HG03439 (cell line): ENCODE results near the gene TTN.
A peak's percentile ranks its signal among the peaks of the same experiment; 100 is the strongest.
"Not testable (repeated sequence)": the region's sequence is repeated elsewhere in the genome, so short reads cannot be mapped to it uniquely, and the experiment has no call there.

Experiments
- ATAC-seq: cut with Tn5 transposase; IDR thresholded peaks from one replicate; pipeline ENCODE4 v1.9.1; 2021; ENCODE audit warnings: mild to moderate bottlenecking, moderate library complexity; ENCODE audit not compliant: unreplicated experiment

The TTN gene

DNA sequence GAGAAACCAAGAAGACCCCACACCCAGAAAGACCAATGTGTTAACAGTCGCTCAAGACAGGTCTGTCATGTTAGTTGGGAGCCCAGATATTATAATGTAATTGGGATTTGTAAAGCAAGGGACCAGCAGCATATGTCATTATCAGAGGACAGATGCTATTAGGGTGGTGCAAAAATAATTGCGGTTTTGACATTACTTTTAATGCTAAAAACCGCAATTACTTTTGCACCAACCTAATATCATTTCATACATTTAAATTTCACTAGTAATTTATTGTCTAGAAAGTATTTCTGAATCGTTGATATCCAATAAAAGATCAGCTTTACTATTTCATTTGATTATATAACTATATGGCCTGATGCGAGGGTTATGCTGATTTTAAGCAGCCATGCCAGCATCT is 131.2 kb downstream of the TTN start:
- ATAC-seq: no peak

DNA sequence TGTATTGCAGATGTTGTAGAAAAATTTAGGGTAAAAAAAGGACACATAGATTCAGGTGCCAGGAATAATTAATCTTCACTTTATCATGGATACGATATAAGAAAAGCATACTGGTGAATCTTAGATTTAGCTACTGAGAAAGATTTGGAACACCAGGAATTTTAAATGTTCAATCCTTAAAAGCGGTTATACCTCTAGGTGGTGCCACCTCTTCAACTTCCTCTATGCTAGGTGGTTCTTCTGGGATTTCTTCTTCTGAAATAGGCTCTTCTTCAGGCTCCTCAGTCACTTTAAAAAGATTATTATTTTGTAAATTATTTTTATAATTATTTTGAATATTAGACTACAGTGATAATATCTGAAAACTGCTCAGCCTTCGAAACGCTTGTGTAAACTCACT is 133.1 kb downstream of the TTN start:
- ATAC-seq: no peak

GRCh38 chr2:178666458-178666857 is 140.8 kb downstream of the TTN start:
- no peak for ATAC-seq

DNA sequence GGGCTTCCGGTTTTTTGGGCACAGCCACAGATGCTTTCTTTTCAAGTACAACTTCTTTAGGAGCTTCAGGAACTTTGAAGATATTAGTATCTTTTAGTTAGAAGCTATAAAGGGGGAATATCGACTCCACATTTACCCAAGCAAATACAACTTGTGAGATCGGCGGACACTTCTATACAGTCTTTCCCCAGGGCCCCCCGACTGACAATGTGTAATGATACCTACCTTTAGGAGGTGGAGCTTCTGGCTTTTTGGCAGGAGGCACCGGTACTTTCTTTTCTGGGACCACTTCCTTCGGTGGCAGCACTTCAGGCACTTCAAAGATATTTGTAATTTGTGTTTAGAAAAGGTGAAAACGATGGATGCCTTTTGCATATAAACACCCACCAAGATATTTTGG is 148.7 kb downstream of the TTN start:
- ATAC-seq: not testable (repeated sequence)

DNA sequence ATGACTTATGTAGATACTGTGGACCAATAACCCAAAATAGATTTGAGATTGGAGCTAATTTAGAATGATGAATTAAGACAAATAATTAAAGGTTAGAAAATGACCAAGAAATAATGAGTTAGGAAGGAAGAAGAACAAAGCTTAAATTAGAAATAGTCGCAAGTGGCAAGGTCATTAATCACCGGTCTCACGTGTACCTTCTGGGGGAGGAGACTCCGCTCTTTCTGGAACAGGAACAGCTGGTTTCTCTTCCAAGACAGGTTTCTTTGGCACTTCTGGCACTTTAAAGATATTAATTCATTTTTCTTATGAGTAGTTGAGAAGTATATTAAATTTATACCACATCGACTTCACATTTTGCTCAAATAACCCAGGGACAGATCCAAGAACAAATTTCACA is 156.7 kb downstream of the TTN start:
- no peak for ATAC-seq

DNA sequence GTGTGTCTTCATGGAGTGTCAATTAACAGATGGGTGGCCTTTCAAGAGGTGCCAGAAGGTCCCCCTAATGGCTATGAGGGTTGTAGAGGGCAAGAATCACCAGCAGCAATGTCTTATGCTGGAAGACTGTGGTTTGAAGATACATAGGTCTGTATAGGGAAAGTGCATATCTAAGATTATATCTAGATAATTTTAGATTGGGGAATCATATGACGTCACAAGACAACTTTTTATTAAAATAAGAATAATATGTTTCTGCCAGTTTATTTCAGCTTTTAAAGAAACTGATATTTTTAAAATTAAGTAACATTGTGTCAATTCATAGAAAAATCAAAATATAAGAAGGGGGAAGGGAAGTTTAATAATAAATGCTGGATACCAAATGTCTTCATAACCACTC is 162.3 kb downstream of the TTN start:
- no peak for ATAC-seq

- no peak for ATAC-seq
Observed at GRCh38 chr2:178641498-178641897, 165.7 kb downstream of the TTN start.

GRCh38 chr2:178635897-178636296 is 171.3 kb downstream of the TTN start:
- no peak for ATAC-seq

DNA sequence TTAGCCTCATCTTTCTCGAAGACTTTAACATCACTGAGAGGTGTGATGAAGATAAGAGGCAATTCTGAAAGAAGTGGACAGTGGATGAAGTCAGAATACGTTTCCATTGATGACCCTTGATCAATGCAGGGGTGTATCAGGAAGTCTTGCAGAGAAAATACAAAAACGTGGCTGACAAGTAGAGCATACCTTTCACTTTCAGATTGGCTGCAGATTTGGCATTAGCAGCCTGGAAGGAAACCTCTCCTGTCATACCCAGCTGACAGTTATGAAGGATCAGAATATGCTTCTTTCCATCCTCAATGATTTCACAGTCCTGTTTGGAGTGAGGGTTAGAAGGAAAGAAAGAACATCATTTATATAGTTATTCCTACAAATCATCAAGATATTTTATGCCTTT is 174.5 kb downstream of the TTN start:
- no peak for ATAC-seq

DNA sequence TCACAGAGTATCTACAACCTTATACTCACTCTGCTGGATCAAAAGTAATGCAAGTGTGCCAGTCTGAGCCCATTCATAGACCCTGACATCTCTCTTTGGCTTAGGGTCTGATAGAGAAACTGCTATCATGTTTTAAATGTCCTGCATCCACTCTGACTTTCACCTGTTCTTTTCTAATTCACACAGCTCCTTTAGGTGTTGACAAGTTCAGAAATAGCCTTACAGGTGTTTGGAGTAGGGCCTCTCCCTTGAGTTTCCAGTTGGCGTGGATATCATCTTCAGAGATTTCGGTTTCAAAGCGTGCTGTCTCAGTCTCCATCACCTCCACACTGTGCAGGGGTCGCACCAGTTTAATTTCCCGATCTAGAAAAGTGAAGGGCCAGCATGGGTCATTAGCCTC is 176.6 kb downstream of the TTN start:
- no peak for ATAC-seq

DNA sequence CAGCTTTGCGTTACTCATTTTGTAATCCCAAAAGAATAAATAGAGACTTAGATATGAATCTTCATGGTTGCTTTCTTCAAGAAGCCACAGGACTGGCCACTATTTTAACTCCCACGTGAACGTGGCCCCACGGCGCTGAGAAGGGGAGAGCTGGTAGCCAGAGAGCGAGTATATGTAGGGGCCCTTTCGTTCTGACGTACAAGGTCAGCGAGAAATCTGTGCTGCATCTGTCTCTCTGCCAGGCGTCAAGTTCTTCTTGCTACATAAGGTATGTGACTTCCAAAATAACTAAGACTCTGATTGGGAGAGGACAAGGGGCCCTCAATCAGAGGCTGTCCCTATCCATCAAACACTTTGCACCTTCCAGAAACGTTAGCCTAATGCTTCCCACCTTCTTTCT is 177.8 kb downstream of the TTN start:
- no peak for ATAC-seq

- ATAC-seq: no peak
Observed at GRCh38 chr2:178628605-178629004, 178.6 kb downstream of the TTN start.

DNA sequence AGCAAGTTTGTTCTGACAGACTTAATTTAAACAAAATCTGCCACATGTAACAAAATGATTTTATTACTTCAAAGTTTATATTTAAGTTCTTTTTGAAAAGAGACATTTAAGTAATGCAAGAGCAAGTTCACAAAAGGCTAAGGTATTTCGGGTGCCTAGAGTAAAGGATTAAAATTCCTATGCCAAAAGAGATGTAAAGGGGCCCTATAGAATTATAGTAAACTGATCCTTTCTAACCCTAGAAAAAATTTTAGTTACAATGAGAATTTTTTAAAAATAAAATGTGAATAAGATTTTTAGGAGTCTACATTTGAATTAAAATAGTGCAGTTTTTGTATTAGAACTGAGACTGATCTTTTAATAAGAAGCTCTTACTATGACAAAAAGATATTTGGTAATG is 179.8 kb downstream of the TTN start:
- no peak for ATAC-seq

DNA sequence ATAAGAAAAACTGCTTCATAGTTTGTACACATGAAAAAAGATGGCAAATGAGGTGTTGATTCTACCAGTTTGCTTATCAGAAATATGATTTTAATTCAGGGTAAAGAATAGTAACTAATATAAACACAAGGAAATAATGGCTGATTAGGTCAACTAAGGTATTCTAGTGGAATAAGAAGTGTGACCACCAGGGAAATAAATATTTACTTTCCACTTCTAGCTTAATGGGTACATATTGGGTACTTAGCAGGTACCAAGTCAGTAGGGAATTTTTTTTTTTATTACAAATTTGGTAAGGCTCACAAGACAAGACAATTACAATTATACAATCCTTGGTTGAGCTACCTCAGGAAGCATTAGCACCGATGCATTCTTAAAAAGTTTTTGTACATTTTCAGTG is 191.3 kb downstream of the TTN start:
- no peak for ATAC-seq

GRCh38 chr2:178602901-178603300 is 204.3 kb downstream of the TTN start:
- no peak for ATAC-seq

DNA sequence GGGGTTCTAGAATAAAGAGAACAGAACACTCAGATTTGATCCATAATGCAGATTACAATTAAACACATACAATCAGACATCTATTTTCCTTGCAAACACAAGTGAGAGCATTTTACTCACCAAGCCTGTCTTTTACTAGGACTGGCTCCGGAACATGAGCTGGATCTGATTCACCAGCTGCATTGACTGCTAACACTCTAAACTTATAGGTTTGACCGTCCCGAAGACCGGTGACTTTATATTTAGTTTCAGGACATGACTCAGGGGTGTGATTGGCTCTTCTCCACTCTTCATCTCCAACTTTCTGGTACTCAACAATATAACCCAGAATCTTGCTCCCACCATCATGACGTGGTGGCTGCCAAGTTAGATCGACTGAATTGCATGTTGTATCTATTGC is 214.6 kb downstream of the TTN start:
- ATAC-seq: no peak

GRCh38 chr2:178589335-178589734 is 217.9 kb downstream of the TTN start:
- ATAC-seq: no peak

GRCh38 chr2:178584666-178585065 is 222.6 kb downstream of the TTN start:
- ATAC-seq: no peak

GRCh38 chr2:178579006-178579405 is 228.2 kb downstream of the TTN start:
- no peak for ATAC-seq

DNA sequence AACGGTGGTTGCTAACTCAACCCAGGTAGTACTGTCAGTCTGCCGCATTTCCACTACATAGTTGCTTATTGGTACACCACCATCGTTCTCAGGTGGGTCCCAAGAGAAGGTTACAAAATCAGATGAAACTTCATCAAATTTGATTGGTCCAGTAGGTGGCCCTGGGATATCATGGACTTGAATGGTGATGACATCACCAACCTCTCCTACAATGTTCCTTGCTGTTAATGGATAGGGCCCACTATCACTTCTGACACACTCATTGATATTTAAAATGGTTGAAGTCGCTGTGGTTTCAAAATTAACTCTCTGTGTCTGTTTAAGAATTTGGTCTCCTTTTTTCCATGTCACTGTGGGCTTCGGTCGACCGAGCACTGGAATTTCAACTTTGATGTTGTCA is 232.4 kb downstream of the TTN start:
- no peak for ATAC-seq

DNA sequence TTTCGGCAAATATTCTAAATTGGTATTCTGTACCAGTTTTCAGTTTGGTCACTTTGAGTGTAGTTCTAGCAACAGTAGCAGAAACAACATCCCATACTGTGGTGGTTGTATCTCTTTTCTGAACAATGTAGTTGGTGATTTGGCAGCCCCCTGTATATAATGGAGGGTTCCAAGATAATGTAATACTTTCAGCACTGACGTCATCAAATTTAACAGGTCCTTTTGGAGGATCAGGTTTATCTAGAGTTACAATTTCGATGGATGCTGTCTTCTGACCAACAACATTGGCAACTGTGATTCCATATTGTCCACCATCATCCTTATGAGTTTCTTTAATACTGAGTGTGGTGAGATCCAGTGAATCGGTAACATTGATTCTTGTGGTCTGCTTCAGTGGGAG is 239.0 kb downstream of the TTN start:
- ATAC-seq: no peak

GRCh38 chr2:178553047-178553446 is 254.2 kb downstream of the TTN start:
- ATAC-seq: no peak

- ATAC-seq: peak; percentile 49
Observed at GRCh38 chr2:178550352-178550751, 256.9 kb downstream of the TTN start.

DNA sequence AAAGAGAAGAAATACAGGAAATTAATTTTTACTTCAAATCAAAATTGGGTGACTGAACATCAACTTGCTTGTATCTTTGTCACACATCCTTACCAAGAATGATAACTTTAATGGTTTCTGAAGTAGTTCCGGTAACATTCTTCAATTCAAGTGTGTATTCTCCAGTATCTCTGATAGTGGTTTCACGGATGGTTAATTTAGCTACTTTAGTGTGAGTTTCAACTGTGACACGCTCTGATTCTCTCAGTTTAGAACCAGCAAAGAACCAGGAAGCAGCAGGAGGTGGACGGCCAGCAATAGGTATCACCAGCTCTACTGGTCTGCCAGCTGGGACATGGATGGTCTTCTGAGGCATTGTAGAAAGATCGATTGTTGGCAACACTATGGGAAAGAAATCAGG is 264.7 kb downstream of the TTN start:
- ATAC-seq: no peak
